GM13976 (cell line): ENCODE data around the gene TCP11L1.
"Not testable (repeated sequence)": the region's sequence is repeated elsewhere in the genome, so short reads cannot be mapped to it uniquely, and the experiment has no call there.

Experiments used
- DNase-seq: peaks from one replicate; pipeline ENCODE4 v3.0.0; 2012; ENCODE audit warnings: low spot score
- in situ Hi-C: fragments of 300-500 bp; cut with MboI; formaldehyde crosslinking; loops from one replicate; pipeline ENCODE4 v1.12.0; 2022; ENCODE audit warnings: low sequenced_read_pairs, mixed read lengths, inconsistent platforms; ENCODE audit not compliant: unreplicated experiment
- TF ChIP-seq, protein P1 (sequence below): IDR thresholded peaks from 2 replicates; pipeline ENCODE4 v1.5.1; 2012; ENCODE audit warnings: borderline replicate concordance, mild to moderate bottlenecking; ENCODE audit not compliant: insufficient read depth; ENCODE audit errors: extremely low read depth, missing control alignments, control extremely low read depth

TCP11L1 gene

DNA sequence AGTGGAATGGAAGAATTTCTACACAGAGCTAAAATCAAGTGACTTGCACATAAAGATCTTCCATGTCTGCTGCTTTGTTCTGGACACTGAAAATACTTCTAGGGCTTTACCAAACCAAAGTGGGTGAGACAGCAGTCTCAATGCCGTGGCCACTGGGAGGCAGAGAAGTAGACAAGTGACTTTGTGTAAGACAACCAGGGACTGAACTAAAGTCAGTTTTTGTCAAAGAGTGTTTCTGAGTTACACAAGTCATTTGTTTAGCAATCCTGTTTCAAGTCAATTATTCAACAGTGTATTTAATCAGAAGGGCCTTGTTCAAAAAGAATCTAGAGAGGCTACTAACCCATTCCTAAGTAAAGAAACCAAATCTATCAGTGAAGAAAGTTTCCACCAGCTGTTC lies 46.6 kb downstream of the TCP11L1 start:
- TF ChIP-seq, protein P1, sequence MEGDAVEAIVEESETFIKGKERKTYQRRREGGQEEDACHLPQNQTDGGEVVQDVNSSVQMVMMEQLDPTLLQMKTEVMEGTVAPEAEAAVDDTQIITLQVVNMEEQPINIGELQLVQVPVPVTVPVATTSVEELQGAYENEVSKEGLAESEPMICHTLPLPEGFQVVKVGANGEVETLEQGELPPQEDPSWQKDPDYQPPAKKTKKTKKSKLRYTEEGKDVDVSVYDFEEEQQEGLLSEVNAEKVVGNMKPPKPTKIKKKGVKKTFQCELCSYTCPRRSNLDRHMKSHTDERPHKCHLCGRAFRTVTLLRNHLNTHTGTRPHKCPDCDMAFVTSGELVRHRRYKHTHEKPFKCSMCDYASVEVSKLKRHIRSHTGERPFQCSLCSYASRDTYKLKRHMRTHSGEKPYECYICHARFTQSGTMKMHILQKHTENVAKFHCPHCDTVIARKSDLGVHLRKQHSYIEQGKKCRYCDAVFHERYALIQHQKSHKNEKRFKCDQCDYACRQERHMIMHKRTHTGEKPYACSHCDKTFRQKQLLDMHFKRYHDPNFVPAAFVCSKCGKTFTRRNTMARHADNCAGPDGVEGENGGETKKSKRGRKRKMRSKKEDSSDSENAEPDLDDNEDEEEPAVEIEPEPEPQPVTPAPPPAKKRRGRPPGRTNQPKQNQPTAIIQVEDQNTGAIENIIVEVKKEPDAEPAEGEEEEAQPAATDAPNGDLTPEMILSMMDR: no peak
- DNase-seq: no peak
- in situ Hi-C loops: no loop called here

DNA sequence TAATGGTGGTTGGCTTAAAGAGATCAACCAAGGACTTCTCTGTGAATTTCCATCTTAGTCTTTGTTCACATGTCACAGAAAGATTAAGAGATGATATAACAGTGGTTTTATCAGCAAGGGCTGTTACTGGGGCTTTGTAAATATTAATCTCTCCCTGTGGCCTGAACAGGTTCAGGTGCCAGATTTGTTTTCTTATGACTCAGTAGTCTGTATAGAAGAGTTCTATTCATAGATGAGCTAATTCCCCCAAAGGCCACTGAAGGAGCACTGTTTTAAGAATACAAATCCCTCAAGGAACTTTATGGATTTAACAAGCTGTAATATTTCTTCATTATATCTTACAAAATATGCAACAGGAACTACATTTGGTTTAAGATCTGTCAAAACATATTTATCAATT lies 50.4 kb downstream of the TCP11L1 start:
- no peak for DNase-seq
- in situ Hi-C loops: no loop called here
- TF ChIP-seq, protein P1: no peak

DNA sequence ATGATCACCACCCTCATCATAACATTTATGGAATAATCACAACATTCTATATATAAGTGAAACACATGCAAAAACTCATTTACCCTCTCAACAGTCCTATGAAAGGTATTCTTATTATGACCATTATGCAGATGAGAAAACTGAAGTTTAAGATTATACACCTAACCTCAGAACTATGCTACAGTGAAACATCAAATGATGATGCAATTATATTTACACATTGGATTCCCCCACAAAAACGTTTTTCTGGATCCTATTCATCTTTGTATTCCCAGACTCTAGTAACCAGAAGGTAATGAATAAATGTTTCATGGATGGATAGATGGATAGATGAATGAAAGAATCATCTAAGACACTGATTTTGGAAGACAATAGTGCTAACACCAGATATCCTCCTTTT lies 54.8 kb downstream of the TCP11L1 start:
- TF ChIP-seq, protein P1: no peak
- in situ Hi-C loops: no loop called here
- no peak for DNase-seq

DNA sequence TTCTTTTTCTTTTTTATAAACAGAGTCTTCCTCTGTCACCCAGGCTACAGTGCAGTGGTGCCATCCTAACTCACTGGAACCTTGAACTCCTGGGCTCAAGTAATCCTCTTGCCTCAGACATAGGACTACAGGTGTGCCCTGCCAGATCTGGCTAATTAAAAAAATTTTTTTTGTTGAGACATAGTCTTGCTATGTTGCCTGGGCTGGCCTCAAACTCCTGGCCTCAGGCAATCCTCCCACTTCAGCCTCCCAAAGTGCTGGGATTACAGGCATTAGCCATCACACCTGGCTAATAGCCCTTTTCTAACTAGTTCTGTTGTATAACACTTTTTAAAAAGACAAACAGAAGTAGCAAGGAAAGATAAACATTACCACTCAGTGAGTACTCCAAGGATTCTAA lies 64.5 kb downstream of the TCP11L1 start:
- DNase-seq: no peak
- in situ Hi-C loops: no loop called here
- TF ChIP-seq, protein P1: no peak

DNA sequence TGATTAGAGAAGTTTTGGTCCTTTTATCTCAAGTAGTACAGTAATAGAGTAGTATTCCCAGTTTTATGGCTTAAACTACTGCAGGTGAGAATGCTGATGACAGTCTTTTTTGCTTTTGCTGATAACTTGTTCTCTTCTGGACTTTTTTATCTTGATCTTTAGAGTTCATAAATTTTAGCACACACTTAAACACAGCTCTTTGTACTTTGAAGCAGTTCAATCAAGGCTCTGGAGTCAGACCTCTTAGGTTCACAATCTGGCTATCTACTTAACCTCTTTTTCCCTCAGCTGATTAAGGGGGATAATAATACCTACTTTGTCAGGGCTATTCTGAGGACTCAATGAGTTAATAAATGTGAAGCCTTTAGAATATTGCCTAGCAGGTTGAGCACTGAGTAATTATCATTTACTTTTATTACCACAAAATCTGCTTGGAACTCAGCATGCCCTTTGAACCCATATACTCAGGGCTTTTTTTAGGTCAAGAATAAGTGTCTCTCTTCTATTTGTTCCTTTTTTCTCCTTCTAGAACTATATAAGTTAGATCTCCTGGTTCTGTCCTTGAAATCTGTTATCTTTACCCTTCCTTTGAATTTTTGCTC lies 70.0 kb downstream of the TCP11L1 start:
- TF ChIP-seq, protein P1: no peak
- no peak for DNase-seq
- in situ Hi-C loops: no loop called here

DNA sequence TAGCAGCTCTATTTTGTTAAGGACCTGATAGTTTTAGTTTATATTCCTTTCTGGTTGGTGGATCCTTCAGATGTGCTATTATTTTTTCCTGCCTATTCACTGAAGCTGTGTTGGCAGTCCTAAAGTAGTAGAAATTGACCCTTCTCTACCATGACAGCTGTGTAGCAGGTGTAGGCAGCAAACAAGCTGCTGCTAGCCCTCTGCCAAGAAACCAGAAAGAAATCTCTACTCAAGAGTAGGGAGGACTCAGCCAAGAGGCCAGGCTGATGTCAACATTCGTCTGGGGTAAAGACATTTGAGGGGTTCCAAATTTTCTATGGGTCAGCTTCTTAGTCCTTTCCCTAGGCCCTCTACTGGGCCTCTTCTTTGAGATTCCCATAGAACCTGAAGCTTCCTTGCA lies 70.7 kb downstream of the TCP11L1 start:
- in situ Hi-C loops: no loop called here
- TF ChIP-seq, protein P1: no peak

DNA sequence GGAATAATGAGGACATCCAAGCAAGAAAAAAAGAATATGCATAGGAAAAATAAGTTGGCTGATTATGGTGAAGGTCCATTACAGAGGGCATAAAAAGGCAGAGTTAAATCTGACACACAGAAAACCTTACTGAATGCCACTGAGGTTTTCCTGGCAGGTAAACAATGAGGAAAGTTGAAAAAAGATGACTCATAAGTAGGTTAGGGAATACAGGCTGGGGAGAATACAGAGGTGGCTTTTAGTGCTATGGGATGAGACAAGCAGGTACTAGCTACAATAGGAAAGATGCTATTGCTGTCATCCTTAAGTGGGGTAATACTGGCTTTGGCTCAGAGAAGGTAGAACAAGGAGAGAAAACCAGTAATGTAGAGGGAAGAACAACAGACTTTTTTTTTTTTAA lies 77.2 kb downstream of the TCP11L1 start:
- TF ChIP-seq, protein P1: no peak
- in situ Hi-C loops: no loop called here
- no peak for DNase-seq

More for the DNA sequence above, 70.7 kb downstream of the TCP11L1 start:
- no peak for DNase-seq

DNA sequence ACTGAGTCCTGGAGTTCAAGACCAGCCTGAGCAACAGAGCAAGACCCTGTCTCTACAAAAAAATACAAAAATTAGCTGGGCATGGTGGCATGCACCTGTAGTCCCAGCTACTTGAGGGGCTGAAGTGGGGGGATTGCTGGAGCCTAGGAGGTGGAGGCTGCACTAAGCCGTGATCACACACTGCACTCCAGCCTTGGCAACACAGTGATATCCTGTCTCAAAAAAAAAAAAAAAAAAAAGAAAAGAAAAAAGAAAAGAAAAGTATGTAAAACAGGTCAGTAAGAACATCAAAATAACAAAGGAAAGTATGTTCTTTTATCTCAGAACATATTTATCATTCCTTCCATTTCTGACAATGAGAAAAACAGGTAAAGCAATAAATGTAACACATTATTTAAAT lies 83.3 kb downstream of the TCP11L1 start:
- in situ Hi-C loops, DNase-seq: not testable (repeated sequence)
